GM12865 (cell line): ENCODE results near the gene CTCFL.

ENCODE experiments used
- DNase-seq: peaks from one replicate; pipeline ENCODE4 v3.0.0; 2010; ENCODE audit warnings: low read depth
- H3K4me3 ChIP-seq: 2 replicates; pipeline ENCODE4 v1.5.1; 2011; ENCODE audit warnings: mild to moderate bottlenecking, low read depth, low read length, control low read depth
- TF ChIP-seq, protein P1 (sequence below): IDR thresholded peaks from 2 replicates; pipeline ENCODE4 v1.5.1; 2011; ENCODE audit warnings: low read length, control low read depth, low read depth, inconsistent platforms; ENCODE audit not compliant: insufficient read depth; ENCODE audit errors: missing control alignments

Gene CTCFL

GRCh38 chr20:57507477-57507876 is 17.5 kb downstream of the CTCFL start:
- TF ChIP-seq, protein P1, sequence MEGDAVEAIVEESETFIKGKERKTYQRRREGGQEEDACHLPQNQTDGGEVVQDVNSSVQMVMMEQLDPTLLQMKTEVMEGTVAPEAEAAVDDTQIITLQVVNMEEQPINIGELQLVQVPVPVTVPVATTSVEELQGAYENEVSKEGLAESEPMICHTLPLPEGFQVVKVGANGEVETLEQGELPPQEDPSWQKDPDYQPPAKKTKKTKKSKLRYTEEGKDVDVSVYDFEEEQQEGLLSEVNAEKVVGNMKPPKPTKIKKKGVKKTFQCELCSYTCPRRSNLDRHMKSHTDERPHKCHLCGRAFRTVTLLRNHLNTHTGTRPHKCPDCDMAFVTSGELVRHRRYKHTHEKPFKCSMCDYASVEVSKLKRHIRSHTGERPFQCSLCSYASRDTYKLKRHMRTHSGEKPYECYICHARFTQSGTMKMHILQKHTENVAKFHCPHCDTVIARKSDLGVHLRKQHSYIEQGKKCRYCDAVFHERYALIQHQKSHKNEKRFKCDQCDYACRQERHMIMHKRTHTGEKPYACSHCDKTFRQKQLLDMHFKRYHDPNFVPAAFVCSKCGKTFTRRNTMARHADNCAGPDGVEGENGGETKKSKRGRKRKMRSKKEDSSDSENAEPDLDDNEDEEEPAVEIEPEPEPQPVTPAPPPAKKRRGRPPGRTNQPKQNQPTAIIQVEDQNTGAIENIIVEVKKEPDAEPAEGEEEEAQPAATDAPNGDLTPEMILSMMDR = no peak
- no peak overlapping the region for H3K4me3 ChIP-seq
- DNase-seq = no peak

GRCh38 chr20:57505979-57506378 is 19.0 kb downstream of the CTCFL start:
- TF ChIP-seq, protein P1 = no peak
- no peak for DNase-seq

DNA sequence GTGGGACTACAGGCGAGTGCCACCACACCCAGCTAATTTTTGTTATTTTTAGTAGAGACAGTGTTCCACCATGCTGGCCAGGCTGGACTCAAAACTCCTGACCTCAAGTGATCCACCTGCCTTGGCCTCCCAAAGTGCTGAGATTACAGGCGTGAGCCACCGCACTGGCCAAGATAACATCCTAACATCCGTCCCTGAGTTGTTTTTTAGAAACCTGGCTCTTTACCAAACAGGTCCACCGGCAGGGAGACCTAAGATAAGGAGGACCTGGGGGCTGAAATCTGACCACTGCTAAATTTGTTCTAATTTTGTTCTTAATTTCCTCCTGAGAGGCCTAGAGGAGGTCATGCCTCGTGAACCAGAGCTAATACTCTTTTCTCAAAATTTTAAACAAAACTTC is 20.5 kb downstream of the CTCFL start:
- DNase-seq = no peak
- TF ChIP-seq, protein P1 = no peak

More at GRCh38 chr20:57505979-57506378, 19.0 kb downstream of the CTCFL start:
- H3K4me3 ChIP-seq = no peak overlapping the region

DNA sequence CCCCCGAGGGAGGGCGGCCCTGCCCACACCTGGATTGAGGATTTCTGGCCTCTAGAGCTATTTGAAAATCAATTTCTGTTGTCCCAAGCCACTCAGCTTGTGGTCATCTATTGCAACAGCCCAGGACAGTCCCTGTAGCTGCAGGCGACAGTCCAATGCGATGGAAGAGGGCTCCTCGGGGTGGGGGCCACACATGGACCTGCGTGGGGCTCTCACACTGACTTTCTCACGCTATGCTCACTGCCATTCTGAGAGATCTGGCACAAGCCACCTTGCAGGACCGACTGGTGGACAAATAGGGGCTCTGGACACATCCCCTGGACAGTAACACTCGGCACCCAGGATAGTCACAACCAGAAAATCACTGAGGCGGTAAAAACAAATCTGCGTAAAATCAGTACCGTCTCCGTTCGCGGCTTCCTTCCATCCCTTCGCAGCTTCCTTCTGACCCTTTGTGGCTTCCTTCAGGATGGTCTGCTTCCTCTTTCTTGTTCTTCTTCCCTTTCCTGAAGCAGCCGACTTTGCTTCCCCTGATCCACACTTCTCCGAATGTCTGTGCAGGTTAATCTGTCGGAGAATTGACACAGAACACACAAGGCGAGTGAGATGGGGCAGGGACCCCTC is 21.8 kb downstream of the CTCFL start:
- DNase-seq = peak; percentile 60
- TF ChIP-seq, protein P1 = no peak
- H3K4me3 ChIP-seq = no peak overlapping the region

More for the DNA sequence above, 20.5 kb downstream of the CTCFL start:
- no peak overlapping the region for H3K4me3 ChIP-seq

GRCh38 chr20:57502336-57502700 is 22.6 kb downstream of the CTCFL start:
- H3K4me3 ChIP-seq = no peak overlapping the region
- DNase-seq = no peak
- TF ChIP-seq, protein P1 = no peak

DNA sequence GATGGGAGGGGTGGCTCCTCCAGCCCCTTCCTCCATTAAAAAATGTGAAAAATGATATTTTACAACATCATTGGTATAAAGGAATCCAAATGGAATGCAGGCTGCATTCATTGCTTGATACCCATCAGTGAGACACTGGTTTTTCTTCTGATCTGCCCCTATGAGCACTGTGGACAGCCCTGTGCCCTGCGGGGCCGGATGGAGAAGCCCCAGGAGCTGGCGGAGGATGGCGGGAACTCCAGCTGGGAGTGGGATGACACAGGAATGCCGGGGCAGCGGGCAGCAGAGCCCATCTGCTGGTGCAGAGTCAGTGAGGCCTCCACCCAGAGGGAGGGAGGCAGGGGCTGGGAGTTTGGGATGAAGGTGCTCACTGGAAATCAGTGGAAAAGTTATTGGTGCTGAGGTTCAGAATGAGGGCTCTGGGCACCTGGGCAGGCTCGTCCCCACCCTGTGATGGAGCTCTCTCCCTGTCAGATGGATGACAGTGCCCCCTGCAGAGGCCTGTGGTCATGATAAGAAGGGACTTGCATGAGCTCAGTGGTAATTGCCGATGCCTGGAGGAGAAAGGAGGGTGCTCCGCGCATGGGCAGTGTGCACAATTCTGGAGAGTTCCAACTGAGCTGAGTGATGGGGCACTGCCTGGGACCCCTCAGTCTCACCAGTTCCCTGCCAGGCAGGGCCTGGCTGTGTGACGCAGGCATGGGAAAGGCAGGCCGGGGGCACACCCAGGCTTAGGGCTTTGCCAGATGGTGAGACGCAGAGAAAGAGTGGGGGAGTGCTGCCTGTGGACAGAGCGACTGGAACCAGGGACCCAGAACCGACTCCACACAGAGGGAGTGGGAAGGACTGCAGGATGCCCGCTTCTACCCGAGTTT is 23.2 kb downstream of the CTCFL start:
- DNase-seq = peak; percentile 12
- no peak overlapping the region for H3K4me3 ChIP-seq
- TF ChIP-seq, protein P1 = no peak
